Measurements from ENCODE around the gene PITX3.
"Not testable (repeated sequence)": the region's sequence is repeated elsewhere in the genome, so short reads cannot be mapped to it uniquely, and the experiment has no call there.

PITX3 gene

DNA sequence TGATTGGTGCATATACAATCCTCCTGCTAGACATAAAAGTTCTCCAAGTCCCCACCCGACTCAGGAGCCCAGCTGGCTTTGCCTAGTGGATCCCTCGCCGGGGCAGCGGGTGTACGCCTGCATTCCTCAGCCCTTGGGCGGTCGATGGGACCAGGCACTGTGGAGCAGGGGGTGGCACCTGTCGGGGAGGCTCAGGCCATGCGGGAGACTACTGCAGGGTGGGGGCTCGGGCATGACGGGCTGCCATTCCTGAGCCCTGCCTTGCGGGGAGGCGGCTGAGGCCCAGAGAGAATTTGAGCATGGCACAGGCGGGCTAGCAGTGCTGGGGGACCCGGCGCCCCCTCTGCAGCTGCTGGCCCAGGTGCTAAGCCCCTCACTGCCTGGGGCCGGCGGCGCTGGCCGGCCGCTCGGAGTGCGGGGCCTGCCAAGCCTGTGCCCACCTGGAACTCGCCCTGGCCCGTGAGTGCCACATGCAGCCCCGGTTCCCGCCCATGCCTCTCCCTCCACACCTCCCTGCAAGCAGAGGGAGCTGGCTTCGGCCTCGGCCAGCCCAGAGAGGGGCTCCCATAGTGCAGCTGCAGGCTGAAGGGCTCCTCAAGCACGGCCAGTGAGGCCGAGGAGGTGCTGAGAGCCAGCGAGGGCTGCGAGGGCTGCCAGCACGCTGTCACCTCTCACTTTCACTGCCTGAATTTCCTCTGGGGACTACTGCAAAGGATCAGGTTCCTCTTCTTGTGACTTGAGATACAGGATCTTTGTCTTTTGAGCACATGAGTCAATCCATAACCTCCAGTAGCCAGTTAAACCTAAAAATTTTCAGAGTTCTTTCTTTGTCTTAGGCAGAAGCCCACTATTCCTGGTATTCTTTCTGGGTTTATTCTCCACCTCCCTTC is 40.3 kb downstream of the PITX3 start:
- CTCF ChIA-PET, result interaction anchor here (0.7 kb wide), 1 partner anchor 23 kb away, joined by 3 read pairs; no protein-coding TSS in a partner anchor
- no peak for DNase-seq (ENCODE audit: low spot score)
- POLR2A ChIA-PET (ENCODE audit: low non-redundant PET), result no interaction called here
- no peak overlapping the region for H3K27ac ChIP-seq
- TF ChIP-seq, protein P1, sequence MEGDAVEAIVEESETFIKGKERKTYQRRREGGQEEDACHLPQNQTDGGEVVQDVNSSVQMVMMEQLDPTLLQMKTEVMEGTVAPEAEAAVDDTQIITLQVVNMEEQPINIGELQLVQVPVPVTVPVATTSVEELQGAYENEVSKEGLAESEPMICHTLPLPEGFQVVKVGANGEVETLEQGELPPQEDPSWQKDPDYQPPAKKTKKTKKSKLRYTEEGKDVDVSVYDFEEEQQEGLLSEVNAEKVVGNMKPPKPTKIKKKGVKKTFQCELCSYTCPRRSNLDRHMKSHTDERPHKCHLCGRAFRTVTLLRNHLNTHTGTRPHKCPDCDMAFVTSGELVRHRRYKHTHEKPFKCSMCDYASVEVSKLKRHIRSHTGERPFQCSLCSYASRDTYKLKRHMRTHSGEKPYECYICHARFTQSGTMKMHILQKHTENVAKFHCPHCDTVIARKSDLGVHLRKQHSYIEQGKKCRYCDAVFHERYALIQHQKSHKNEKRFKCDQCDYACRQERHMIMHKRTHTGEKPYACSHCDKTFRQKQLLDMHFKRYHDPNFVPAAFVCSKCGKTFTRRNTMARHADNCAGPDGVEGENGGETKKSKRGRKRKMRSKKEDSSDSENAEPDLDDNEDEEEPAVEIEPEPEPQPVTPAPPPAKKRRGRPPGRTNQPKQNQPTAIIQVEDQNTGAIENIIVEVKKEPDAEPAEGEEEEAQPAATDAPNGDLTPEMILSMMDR (conservative IDR thresholded peaks at IDR 0.05; ENCODE audit: low read depth), result no peak

DNA sequence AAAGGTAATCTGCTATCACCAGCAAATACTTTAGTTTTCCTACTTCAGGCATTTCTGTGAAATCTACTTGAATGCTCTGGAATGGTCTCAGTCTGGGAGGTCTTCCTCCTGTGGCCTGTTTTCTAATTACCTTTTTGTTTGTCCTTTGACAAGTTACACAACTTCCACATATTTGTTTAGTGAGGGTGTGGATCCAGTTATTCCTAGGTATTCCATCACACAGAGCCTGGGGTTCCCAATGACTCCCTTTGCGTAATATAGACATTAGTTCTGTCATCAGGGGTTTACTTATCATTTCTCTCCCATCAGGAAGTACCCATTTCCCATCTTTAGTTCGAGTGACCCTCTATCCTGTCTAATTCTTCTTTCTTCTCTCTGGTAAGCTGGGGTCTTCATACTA is 43.3 kb downstream of the PITX3 start:
- ChIA-PET CTCF (no interaction called here), POLR2A (ENCODE audit: low non-redundant PET) (no interaction called here)
- TF ChIP-seq, protein P1 (conservative IDR thresholded peaks at IDR 0.05; ENCODE audit: low read depth), result no peak
- H3K27ac ChIP-seq, result no peak overlapping the region
- no peak for DNase-seq (ENCODE audit: low spot score)

DNA sequence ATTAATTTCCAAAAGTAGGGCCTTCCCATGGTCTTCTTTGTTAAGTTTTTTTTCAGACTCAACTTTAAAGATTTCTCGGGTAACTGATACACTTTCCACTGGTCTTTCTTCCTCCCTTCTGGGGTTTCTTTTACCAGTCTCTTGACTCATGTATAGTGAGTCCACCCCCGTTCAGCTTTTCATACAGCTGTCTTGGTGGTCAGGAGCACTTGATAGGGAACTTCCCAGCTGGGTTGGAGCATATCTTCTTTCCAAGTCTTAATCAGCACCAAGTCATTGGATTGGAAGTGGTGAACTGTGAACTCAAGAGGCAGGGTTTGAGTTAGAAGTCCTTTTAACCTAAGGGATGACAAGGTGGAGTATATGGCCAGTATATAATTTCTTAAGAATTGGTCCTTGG is 44.4 kb downstream of the PITX3 start:
- CTCF ChIA-PET, result no interaction called here
- no peak overlapping the region for H3K27ac ChIP-seq
- POLR2A ChIA-PET (ENCODE audit: low non-redundant PET), result no interaction called here

DNA sequence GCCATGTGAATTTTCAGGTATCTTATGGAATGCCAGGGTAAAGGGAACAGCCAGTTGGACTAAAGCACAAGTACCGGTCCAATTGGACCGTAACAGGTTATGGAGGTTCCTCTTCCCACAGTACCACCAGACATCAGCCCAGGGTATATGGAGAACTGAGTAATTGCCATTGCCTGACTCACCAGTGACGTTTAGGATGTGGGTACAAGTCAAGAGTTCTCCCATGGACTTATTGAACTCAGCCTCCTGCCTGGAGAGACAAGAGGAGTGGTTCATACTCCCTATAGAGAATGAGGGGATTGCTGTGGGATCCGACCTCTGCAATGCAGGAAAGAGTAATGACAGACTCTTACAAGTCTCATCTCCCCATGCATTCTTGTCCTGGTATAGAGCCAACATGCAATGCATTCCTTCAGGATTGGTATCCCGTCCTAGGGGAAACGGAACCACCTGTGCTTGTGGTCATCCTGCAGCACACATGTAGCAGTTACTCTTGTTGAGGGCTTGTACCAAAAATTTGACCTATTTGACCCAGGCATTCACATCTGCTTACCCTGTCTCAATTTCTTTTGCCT is 45.9 kb downstream of the PITX3 start:
- DNase-seq (ENCODE audit: low spot score), result no peak
- ChIA-PET CTCF (no interaction called here), POLR2A (ENCODE audit: low non-redundant PET) (no interaction called here)
- no peak overlapping the region for H3K27ac ChIP-seq
- TF ChIP-seq, protein P1 (conservative IDR thresholded peaks at IDR 0.05; ENCODE audit: low read depth), result no peak

More for the DNA sequence above, 44.4 kb downstream of the PITX3 start:
- no peak for DNase-seq (ENCODE audit: low spot score)
- TF ChIP-seq, protein P1 (conservative IDR thresholded peaks at IDR 0.05; ENCODE audit: low read depth), result no peak

DNA sequence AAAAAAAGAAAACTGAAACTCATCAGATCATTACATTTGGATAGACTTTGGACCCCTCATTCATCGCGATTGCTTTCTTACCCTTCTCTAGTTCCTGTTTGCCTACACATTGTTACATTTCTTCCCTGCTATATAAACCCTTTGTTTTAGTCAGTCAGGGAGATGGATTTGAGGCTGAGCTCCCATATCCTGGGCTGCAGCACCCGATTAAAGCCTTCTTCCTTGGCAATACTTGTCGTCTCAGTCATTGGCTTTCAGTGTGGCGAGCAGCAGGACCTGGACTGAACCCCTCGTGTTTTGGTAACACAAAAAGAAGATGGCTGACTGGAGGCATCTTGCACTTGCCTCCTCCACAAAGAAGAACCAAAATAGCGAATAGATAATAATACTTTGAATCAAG is 49.4 kb downstream of the PITX3 start:
- no peak for DNase-seq (ENCODE audit: low spot score)
- TF ChIP-seq, protein P1 (conservative IDR thresholded peaks at IDR 0.05; ENCODE audit: low read depth), result no peak
- POLR2A ChIA-PET (ENCODE audit: low non-redundant PET), result no interaction called here
- no peak overlapping the region for H3K27ac ChIP-seq
- CTCF ChIA-PET, result no interaction called here

DNA sequence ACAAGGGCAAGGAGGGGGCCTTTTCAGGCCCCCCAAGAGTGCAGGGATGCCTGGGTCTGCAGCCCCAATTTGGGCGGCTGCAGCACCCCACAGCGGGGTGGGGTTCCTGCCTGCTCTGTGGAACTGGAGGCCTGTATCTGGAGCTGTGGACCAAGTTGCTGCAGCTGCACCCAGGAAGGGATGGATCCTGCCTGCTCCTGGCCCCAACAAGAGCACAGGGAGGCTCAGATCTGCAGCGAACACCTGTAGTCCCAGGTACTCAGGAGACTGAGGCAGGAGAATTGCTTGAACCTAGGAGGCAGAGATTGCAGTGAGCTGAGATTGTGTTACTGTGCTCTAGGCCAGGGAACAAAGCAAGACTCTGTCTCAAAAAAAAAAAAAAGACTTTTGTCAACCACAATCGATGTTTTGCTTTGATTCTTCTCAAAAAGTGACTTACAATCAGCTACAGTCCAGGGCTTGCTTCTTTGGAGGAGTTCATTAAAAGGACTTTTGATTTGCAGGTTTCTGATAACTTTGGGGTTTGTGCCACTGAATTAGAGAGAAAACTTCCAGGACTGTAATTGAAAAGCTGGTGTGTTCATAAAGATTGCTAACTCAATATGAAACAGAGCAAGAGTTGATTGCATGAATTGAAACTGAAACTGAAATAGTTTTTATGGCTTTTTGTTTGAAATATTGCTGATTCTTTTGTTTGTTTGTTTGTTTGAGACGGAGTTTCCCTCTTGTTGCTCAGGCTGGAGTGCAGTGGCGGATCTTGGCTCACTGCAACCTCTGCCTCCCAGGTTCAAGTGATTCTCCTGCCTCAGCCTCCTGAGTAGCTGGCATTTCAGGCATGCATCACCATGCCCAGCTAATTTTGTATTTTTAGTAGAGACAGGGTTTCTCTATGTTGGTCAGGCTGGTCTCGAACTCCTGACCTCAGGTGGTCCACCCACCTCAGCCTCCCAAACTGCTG is 52.1 kb downstream of the PITX3 start:
- POLR2A ChIA-PET (ENCODE audit: low non-redundant PET), result interaction anchor here (0.5 kb wide), 1 partner anchor 30 kb away, joined by 4 read pairs; no protein-coding TSS in a partner anchor
- CTCF ChIA-PET, result interaction anchor here (0.6 to 0.7 kb wide), 3 partner anchors 315 to 703 kb away, joined by 3 to 6 read pairs (median 5); no protein-coding TSS in a partner anchor
- not testable (repeated sequence) for H3K27ac ChIP-seq; DNase-seq (ENCODE audit: low spot score)
